DMS153 (cell line): ENCODE data around the gene UGT1A6.
"Not testable (repeated sequence)": the region's sequence is repeated elsewhere in the genome, so short reads cannot be mapped to it uniquely, and the experiment has no call there.

Experiments
- DNase-seq: peaks from one replicate; lab custom pipeline; 2025; lab: John Stamatoyannopoulos, UW

UGT1A6 gene

DNA sequence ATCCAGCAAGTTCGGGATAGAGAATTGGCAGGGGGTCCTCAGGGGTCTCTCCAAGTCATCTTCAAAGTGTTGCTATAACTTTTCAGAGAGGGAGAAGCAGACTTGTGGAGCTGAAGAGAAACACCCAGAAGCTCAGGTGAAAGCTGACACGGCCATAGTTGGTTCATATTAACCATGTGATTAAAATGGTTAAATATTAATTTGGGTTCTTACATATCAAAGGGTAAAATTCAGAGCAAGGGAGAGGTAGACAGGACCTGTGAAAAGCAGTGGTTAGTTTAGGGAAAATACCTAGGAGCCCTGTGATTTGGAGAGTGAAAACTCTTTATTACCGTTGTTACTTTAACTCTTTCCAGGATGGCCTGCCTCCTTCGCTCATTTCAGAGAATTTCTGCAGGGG, at the start of gene UGT1A6:
TSS of gene UGT1A6 (plus strand) at position 243 of the 400 bp plus-strand sequence. CDS start at position 358, 115 bp downstream.
- no peak for DNase-seq

DNA sequence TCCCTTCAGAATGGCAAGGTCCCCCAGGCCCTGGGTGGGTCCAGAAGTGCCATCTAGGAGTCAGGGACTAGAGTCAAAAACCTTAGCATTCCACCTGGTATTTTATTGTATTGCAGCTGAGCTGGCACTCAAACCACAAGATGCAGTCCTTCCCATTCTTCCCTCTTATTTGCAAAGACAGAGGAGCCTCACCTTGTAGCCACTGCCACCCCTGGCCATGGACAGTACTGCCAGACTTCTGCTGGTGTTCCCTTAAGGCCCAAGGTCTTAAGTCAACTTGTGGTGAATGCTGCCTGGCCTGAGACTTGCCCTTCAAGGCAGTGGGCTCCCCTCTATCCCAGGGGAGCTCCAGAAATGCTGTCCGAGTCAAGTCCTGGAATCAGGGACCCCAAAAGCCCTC, 49.6 kb upstream of the UGT1A6 start:
- no peak for DNase-seq

DNA sequence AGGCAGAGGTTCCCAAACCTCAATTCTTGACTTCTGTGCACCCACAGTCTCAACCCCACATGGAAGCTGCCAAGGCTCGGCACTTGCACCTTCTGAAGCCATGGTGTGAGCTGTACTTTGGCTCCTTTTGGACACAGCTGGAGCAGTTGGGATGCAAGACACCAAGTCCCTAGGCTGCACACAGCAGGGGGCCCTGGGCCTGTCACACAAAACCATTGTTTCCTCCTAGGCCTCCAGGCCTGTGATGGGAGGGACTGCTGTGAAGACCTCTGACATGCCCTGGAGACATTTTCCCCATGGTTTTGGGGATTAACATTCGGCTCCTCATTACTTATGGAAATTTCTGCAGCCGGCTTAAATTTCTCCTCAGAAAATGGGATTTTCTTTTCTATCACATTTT, 46.7 kb upstream of the UGT1A6 start:
- not testable (repeated sequence) for DNase-seq

DNA sequence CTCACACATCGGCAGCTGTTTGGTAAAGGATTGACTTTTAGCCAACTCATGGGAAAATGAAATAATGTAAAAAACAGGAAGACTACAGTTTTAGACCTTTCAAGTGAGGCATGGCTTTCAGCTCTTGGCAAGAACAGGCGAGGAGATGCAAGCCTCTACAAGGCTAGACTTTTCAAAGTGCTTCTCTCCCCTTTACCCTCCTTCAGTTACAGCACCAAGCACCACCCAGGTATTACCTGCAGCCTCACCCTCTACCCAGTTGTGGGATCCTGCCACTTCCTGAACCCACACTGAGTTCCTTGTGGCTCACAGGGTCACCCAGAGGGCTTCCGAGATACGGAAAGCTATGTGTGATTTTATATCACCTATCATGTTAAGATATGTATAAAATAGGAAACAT, 41.7 kb upstream of the UGT1A6 start:
- no peak for DNase-seq

DNA sequence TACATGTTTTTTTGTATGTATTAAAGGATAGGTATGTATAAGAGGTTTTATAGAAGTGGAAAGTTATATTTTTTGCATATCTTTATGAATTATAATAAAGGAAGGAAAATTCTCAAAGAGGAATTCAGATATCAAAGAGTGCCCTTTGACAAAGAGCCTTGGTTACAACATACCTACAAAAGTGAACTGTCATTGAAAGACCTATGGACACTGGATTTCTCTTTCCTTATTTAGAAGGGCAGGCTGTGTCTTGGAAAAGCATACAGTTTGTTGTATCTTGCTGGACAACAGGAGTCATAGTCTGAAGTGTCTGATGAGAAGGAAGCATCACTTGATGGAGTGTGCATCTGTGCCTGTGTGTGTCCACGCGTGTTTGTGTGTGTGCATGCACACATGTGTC, 41.3 kb upstream of the UGT1A6 start:
- DNase-seq = no peak

DNA sequence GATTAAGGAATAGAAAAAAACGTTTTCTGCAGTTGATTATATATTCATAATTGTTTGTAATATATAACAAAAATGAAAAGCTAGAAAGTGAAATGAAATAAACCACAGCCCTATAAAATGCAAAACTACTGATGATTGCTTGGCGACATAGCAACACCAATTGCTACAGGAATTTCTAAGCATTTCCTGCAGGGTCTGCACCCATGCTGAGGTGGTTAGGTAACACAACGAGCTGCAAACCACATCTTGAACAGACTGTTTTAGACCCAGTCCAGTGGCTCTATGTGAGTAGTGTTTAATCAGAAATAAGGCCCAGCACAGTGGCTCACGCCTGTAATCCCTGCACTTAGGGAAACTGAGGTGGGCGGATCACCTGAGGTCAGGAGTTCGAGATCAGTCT, 38.2 kb upstream of the UGT1A6 start:
- no peak for DNase-seq

DNA sequence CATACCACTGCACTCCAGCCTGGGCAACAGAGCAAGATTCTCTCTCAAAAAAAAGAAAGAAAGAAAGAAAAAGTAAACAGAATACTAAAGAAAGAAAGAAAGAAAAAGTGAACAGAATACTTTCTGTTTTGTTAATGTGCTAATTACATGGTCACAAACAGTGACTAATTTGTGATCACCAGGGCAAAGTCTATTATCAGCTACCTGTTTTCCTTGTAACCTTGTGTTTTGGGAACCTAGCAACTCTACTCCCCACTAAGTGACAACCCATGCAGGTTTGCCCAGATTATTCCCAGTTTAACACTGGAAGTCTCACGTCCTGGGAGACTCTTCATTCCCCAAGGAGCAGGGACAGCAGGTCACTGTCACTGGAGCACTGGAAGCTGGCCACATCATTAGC, 37.6 kb upstream of the UGT1A6 start:
- no peak for DNase-seq

DNA sequence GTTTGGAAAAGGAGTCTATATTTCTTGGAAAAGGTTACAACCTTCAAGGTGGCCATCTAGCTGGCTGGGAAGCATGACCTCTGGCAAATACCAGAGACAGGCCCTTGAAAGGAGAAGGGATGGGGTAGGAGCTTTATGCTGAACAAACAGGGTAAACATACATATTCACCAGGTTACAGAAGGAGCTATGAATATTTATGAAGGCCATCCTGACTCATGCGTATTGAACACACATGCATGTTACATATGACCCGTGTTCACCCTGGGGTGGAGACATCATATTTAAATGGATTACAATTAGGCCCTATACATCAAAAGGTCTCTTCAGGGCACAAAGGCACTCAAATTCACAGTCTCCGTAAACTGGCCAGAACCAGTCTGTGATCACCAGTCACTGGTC, 36.7 kb upstream of the UGT1A6 start:
- not testable (repeated sequence) for DNase-seq

DNA sequence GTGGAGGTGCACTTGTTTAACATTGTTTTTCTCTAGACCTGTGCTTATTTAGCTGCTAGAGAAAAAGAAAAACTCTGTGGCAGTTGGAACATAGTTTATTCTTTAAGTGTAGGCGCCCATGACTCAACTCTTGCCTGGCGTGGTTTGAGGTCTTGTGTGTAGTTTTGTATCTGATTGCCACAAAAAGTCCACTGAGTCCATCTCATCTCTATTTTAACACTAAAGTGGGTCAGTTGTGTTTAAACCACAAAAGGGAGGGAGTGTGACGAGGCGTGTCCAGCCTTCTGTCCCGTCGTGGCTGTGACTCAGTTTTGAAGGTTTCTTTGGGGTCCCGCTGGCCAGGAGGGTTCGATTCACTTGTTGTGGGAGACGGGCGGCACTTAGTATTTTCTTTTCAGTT, 36.2 kb upstream of the UGT1A6 start:
- no peak for DNase-seq

DNA sequence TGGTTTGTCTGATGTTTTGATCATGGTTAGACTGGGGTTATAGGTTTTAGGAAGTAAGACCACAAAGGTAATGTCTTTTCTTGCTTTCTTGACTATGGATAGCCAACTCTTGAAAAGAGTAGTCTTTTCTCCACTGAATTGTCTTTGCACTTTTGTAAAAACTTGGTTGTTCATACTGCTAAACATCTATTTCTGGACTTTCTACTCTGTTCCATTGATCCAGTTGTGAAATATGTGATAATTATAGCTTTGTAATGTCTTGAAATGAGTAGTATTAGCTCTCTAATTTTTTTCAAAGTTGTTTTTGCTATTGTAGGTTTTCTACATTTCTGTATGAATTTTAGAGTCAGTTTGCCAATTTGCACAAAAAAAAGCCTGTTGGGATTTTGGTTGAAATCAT, 34.1 kb upstream of the UGT1A6 start:
- DNase-seq = no peak

DNA sequence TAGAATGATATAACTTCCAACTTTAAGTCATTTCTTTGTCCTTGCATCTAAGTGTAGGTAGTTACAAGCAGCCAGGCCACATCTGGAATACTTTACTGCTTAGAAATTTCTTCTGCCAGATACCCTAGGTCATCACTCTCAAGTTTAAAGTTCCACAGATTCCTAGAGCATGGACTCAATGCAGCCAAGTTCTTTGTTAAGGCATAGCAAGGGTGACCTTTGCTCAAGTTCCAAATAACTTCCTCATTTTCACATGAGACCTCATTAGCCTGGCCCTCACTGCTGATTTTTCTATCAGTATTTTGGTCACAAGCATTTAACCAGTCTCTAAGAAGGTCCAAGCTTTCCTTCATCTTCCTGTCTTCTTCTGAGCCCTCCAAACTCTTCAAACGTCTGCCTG, 28.8 kb upstream of the UGT1A6 start:
- DNase-seq = no peak

DNA sequence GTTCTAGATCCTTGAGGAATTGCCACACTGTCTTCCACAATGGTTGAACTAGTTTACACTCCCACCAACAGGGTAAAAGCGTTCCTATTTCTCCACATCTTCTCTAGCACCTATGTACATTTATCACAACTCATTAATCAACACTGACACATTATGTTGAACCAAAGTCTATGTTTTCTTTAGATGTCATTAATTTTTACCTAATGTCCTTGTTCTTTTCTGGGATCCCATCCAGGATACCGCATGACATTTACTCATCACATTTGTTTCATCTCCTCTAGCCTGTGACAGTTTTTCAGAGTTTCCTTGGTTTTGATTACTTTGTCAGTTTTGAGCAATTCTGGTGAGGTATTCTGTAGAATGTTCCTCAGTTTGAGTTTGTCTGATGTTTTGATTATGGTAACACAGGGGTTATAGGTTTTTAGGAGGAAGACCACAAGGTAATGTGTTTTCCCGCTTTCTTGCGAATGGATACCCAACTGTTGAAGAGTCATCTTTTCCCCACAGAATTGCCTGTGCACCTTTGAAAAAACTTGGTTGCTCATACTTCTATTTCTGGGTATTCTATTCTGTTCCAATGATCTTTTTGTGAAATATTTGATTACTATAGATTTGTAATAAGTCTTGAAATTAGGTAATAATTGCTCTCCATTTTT, 24.0 kb upstream of the UGT1A6 start:
- DNase-seq = no peak

DNA sequence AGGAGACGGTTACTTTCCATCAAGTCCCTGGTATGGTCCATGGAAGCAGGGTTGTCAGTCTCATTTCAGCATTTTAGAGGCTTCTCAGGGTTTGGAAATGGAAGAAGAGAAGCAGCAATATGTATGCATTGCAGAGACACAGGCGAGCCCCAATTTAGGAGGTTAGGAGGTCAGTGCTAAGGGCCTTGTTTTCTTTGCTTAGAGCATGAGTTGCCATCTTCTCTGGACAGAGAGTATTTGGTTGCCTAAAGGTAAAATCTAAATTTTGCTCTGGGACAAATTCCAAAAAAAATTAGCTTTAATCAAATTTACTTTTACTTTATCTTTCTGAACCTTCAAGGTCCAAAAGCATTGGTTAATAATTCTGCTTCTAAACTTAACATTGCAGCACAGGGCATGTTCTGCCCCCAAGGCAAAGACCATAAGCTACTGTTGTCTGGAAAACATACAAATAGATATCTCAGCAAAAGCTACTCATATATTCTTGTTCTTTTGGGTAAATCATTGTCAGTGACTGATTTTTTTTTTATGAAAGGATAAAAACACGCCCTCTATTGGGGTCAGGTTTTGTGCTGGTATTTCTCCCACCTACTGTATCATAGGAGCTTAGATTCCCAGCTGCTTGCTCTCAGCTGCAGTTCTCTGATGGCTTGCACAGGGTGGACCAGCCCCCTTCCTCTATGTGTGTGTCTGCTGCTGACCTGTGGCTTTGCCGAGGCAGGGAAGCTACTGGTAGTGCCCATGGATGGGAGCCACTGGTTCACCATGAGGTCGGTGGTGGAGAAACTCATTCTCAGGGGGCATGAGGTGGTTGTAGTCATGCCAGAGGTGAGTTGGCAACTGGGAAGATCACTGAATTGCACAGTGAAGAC, 21.2 kb upstream of the UGT1A6 start, which contains the start of gene UGT1A9:
TSS of gene UGT1A9 (plus strand) at position 609 of the 872 bp plus-strand sequence. CDS start at position 646, 37 bp downstream.
- no peak for DNase-seq

DNA sequence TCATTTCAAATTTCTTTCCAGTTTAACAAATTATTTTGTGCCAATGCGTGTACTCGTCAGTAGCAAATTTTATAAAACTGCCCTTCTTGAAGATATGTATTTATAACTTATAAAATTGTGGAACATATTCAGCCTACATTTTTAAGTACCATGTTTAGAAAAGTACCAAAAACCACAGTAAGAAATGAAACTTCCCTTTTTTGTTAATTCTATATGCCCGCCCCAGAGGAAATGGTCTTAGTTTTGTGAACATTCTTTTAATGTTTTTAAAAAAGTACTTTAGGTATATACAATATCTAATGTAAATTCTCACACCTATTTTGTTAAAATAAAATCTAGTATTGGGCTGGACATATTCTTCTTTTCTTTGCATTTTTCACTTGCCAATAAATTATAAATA, 19.8 kb upstream of the UGT1A6 start:
- no peak for DNase-seq

DNA sequence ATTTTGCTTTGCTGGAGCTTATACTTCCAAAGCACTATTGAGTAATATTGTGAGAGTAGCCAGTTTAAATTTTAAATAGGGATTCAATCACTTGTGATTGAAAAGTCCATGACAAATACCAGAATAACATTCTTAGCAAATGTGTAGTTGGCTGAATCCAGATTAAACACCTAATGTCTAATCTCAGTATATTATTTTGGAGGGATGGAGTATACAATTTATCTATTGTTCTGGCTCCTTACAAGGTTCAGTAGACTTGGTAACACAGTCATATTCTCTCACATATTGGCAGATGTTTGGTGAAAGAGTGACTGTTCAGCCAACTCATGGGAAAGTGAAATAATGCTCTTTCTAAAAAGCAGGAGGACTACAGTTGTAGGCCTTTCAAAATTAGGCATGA, 18.8 kb upstream of the UGT1A6 start:
- DNase-seq = no peak

DNA sequence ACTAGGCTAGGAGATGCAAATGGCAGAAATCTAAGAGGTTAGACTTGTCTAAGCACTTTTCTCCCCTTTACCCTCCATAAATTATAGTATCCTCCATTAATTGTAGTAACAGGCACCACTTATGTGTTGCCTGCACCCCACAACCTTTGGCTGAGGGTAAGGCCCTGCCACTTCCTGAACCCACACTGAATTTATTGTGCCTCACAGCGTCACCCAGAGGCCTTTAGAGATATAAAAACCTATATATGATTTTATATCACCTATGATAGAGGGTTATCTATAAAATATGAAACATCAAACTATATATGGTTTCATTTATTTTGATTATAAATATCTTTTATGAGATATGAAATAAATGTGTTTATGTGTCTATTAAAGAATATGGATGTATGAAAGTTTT, 18.4 kb upstream of the UGT1A6 start:
- DNase-seq = no peak

DNA sequence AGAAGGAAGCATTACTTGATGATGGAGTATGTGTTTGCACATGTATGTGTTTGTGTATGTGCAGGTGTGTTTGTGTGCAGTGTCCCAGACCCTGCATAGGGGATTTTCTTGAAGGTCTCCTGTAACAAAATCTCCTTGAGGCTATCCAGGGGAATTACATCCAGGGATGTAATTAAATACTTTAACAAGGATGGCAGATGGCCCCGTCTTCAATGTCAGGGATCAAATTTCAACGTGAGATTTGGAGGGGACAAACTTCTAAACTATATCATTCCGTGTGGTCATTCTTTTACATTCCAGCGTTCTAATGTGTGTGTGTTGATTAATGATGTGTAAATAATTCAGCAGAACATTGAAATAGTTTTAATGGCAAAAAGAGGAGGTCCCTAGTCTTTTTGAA, 17.7 kb upstream of the UGT1A6 start:
- no peak for DNase-seq

DNA sequence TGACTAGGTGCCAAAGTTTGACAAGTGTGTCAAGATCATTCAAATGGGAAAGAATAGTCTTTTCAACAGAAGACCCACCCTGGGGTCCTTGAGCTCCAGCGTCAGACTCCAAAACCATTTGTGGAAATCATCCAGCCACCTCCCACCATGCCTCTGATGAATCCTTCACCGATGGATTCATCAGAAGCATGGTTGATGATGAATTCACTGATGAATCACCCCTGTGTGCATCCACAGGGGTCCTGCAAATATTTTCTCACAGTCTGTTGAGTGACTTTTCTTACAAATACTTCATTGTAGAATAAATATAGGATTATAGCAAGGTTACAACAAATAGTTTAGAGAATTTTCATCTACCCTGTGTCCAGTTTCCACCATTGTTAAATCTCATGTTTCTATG, 16.6 kb upstream of the UGT1A6 start:
- no peak for DNase-seq

DNA sequence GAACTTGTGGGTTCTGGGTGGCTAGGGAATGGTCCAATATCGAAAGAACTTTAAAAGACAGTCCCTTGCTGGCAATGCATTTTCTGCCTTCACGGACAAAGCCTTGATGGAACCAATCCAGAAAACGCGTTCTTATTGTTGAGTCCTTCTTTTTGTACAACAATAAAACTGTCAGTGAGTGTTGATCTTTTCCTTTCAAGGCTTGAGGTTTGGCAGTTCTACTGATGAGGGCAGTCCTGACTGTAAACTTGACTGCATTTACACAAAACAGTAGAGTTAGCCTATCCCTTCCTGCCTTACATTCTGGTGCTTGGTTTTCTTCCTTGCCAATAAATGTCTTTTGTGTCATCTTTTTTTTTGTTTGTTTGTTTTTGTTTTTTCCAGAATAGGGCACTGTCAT, 13.5 kb upstream of the UGT1A6 start:
- no peak for DNase-seq

DNA sequence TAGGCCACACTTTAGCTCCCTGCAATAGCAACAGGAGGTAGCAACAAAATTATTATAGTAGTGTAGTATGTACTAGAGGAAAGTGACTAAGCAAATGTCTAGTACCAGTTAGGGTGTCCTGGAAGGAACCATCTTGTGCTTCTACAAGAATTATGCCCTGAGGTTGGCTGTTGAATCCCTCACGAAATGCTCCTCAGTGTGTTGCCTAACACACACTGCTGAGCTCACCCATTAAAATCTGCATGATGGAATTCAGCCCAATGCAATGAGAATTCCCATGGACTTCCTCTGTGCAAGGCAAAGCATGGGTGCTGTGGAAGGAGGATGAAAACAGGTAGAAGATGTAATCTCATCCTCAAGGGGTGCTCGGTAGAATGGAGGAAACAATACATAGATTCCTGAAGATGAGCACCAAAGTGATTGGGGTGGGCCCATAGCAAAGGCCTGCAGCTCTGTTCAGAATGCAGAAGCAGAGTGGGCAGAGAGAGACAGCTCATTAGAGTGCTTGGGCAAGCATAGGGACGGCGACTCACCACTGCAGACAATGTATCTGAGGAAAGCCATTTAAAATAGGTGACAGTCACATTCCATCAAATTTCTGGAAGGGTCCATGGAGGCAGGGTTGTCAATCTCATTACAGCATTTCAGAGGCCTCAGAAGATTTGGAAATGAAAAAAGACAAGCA, 12.2 kb upstream of the UGT1A6 start:
- no peak for DNase-seq

DNA sequence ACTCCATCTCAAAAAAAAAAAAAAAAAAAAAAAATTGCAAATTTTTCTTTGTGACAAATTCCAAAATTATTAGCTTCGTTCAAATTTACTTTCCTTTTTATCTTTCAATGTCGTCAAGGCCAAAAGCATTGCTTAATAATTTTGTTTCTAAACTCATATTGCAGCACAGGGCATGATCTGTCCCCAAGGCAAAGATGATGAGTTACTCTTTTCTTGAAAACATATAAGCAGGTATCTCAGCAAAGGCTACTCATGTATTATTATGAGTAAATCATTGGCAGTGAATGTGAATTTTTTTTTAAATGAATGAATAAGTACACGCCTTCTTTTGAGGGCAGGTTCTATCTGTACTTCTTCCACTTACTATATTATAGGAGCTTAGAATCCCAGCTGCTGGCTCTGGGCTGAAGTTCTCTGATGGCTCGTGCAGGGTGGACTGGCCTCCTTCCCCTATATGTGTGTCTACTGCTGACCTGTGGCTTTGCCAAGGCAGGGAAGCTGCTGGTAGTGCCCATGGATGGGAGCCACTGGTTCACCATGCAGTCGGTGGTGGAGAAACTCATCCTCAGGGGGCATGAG, 11.1 kb upstream of the UGT1A6 start, which contains the start of gene UGT1A7:
TSS of gene UGT1A7 (plus strand) at position 381 of the 579 bp plus-strand sequence. CDS start at position 418, 37 bp downstream.
- no peak for DNase-seq

DNA sequence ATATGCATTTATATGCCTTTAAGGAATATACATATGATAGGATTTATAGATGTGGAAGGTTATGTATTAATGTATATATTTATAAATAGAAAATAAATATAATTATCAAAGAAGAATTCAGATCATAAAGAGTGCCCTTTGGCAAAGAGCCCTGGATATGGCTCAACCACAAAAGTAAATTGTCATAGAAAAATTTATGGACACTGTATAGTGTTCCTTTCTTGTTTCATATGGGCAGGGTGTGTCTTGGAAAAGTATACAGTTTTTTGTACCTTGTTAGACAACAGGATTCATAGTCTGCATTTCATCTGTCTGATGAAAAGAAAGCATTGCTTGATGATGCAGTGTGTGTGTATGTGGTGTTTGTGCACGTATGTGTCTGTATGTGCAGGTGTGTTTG, 8.1 kb upstream of the UGT1A6 start:
- no peak for DNase-seq
